Head of caudate nucleus (tissue), 42 donors: ENCODE data around the gene PNMA3.
"Not testable (repeated sequence)": the region's sequence is repeated elsewhere in the genome, so short reads cannot be mapped to it uniquely, and the experiment has no call there.

Experiments used
- DNase-seq, 42 donors: peaks; one replicate each; pipeline versions ENCODE4 v3.0.0 to v3.0.0-alpha.2; 2020 to 2021; ENCODE audit warnings: mixed read lengths in 7 of 42
- intact Hi-C: fragments of 100-400 bp; cut with DNase I; formaldehyde crosslinking; loops from one replicate; pipeline ENCODE4 v1.15.0; 2022

The PNMA3 gene

GRCh38 chrX:153055871-153056749, at the start of gene PNMA3:
Gene PNMA3, plus strand, starts transcription at chrX:153056470. Its CDS starts 586 bp downstream, at chrX:153057056.
- peak in 11 of 42 donors; percentile 13 to 46 (median 29) for DNase-seq
- intact Hi-C loops = no loop called here

GRCh38 chrX:153017174-153017573, 39.1 kb upstream of the PNMA3 start:
- intact Hi-C loops = not testable (repeated sequence)

GRCh38 chrX:153019166-153019565, 37.1 kb upstream of the PNMA3 start:
- no peak for DNase-seq
- intact Hi-C loops = no loop called here

More at GRCh38 chrX:153017174-153017573, 39.1 kb upstream of the PNMA3 start:
- not testable (repeated sequence) for DNase-seq

DNA sequence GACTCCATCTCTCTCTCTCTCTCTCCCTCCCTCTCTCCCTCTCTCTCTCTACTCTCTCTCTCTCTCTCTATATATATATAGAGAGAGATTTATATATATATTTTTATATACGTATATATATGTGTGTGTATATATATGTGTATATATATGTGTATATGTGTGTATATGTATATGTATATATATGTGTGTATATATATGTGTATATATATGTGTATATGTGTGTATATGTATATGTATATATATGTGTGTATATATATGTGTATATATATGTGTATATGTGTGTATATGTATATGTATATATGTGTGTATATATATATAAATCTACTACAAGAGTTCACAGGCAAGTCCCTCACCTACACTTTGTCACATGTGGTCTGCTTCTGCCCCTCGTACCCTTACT, 29.8 kb upstream of the PNMA3 start:
- DNase-seq, intact Hi-C loops: not testable (repeated sequence)

- DNase-seq, intact Hi-C loops: not testable (repeated sequence)
Measured at GRCh38 chrX:153028487-153028886, 27.8 kb upstream of the PNMA3 start.

GRCh38 chrX:153029162-153029561, 27.1 kb upstream of the PNMA3 start:
- DNase-seq = no peak
- intact Hi-C loops = no loop called here

- no peak for DNase-seq
- intact Hi-C loops = no loop called here
Measured at GRCh38 chrX:153029875-153030274, 26.4 kb upstream of the PNMA3 start.

- intact Hi-C loops = no loop called here
- no peak for DNase-seq
Measured at GRCh38 chrX:153030801-153031200, 25.5 kb upstream of the PNMA3 start.

GRCh38 chrX:153032397-153033118, 23.7 kb upstream of the PNMA3 start:
- peak; percentile 46 to 87 (median 74) for DNase-seq
- intact Hi-C loops = no loop called here

GRCh38 chrX:153049093-153049492, 7.2 kb upstream of the PNMA3 start:
- intact Hi-C loops = no loop called here

GRCh38 chrX:153052534-153052933, 3.7 kb upstream of the PNMA3 start:
- no peak for DNase-seq
- intact Hi-C loops = no loop called here

More at GRCh38 chrX:153049093-153049492, 7.2 kb upstream of the PNMA3 start:
- no peak for DNase-seq

GRCh38 chrX:153057281-153057680, 1.0 kb downstream of the PNMA3 start:
- intact Hi-C loops = no loop called here
- DNase-seq = no peak

GRCh38 chrX:153059191-153060094, 3.2 kb downstream of the PNMA3 start:
- intact Hi-C loops = no loop called here
- DNase-seq = no peak

- intact Hi-C loops = no loop called here
- DNase-seq = no peak
Measured at GRCh38 chrX:153060095-153060445, 3.8 kb downstream of the PNMA3 start.

- DNase-seq = no peak
- intact Hi-C loops = no loop called here
Measured at GRCh38 chrX:153061732-153062131, 5.5 kb downstream of the PNMA3 start.

- intact Hi-C loops = no loop called here
- DNase-seq = no peak
Measured at GRCh38 chrX:153063315-153063714, 7.0 kb downstream of the PNMA3 start.

DNA sequence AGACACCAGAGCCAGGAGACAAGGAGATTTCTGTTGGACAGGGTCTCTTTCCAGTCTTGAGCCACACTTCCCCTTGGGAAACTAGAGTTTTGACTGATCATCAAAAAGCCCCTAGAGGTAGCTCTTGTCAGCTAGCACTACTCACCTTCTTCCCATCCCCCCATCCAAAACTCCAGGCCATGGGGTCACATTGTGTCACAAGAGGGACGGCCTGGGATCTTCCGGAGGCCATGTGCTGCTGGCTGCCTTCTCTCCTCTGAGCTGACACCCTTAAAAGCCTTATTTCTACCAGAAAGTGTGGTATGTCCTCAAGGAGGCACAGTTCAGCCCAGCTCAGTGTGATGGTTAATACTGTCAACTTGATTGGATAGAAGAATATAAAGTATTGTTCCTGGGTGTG, 7.8 kb downstream of the PNMA3 start:
- no peak for DNase-seq
- intact Hi-C loops = no loop called here

DNA sequence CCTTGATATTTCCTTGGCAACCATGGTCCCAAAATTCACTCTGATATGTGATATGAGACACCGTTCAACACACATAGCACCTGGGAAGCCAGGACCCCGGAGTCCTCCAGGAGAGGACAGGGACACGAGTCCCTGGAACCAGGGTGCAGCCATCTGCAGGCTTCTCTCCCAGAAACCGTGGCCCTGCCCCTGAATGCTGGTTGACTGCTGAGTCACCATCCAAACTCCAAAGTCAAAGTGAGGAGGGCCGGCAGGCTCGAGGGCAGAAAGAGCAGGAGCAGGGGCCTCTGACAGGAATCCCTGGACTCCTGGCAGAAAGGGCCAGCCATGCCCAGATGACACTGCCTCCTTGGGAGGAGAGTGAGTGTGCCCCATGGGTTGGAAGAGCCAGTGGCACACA, 9.1 kb downstream of the PNMA3 start:
- intact Hi-C loops = no loop called here
- DNase-seq = no peak

GRCh38 chrX:153066402-153066801, 10.1 kb downstream of the PNMA3 start:
- intact Hi-C loops, DNase-seq: not testable (repeated sequence)
